Testis (tissue), 3 donors: ENCODE results near the gene RDH12. TPM values are rescaled to one million over a fixed set of nuclear protein-coding genes. Genes with fewer than 3 reads are reported as not detected.
"Not testable (repeated sequence)": the region's sequence is repeated elsewhere in the genome, so short reads cannot be mapped to it uniquely, and the experiment has no call there.

Source experiments
- DNase-seq: peaks from one replicate; pipeline ENCODE4 v3.0.0-alpha.2; 2019
- H3K27ac ChIP-seq, 2 donors: fragments of 200-600 bp; sonication (generic); one replicate each; pipeline ENCODE4 v1.5.1; 2019
- H3K27me3 ChIP-seq: fragments of 200-600 bp; sonication (generic); one replicate; pipeline ENCODE4 v1.5.1; 2019
- H3K36me3 ChIP-seq: fragments of 200-600 bp; sonication (generic); one replicate; pipeline ENCODE4 v1.5.1; 2017; ENCODE audit warnings: low read depth; ENCODE audit errors: missing control alignments
- H3K4me1 ChIP-seq: fragments of 200-600 bp; sonication (generic); one replicate; pipeline ENCODE4 v1.5.1; 2019
- H3K4me3 ChIP-seq, 2 donors: fragments of 200-600 bp; sonication (generic); one replicate each; pipeline ENCODE4 v1.5.1; 2017 to 2019
- H3K9me3 ChIP-seq: fragments of 200-600 bp; sonication (generic); one replicate; pipeline ENCODE4 v1.5.1; 2017
- POLR2A ChIP-seq: fragments of 450-650 bp; IDR thresholded peaks from one replicate; pipeline ENCODE4 v1.6.1; 2017; ENCODE audit warnings: antibody characterized with exemption, mild to moderate bottlenecking, moderate library complexity
- WGBS, 2 donors: methylation state at CpG; one replicate each; pipeline ENCODE4 v1.1.5; 2018; 5-methylcytosine and 5-hydroxymethylcytosine counted together
- intact Hi-C: fragments of 100-400 bp; cut with DNase I; formaldehyde crosslinking; loops from one replicate; pipeline ENCODE4 v1.15.1; 2023; ENCODE audit warnings: low total_unique reads
- polyA plus RNA-seq: library from polyadenylated mRNA; stranded (reverse); fragments of 350-450 nt; fragmentation: Illumina TruSeq; extraction: RNeasy Lipid Tissue Mini Kit (QIAGEN cat#74804); gene quantifications from one replicate; pipeline ENCODE4 v1.2.3, GENCODE V29; 2014; ENCODE audit warnings: low read depth, low replicate concordance; ENCODE audit not compliant: insufficient read depth
- total RNA-seq, 2 donors: library from RNA; depleted of rRNA; stranded (reverse); fragments of >200 nt; gene quantifications; one replicate each; pipeline ENCODE4 v1.2.3, GENCODE V29; 2016
- TF ChIP-seq, protein P1 (sequence below), 3 experiments: fragments of 450-650 bp in 2 of 3; fragments of 200-600 bp in 1 of 3; sonication (generic) in 1 of 3; IDR thresholded peaks; one replicate each; pipeline ENCODE4 v1.5.1; 2016 to 2019; ENCODE audit warnings: antibody characterized with exemption in 3 of 3, mild to moderate bottlenecking in 2 of 3, moderate library complexity in 1 of 3

RDH12 gene
- total and polyA plus RNA-seq, 3 donors from 2014 or later: 0.37 to 0.63 (median 0.40) TPM

DNA sequence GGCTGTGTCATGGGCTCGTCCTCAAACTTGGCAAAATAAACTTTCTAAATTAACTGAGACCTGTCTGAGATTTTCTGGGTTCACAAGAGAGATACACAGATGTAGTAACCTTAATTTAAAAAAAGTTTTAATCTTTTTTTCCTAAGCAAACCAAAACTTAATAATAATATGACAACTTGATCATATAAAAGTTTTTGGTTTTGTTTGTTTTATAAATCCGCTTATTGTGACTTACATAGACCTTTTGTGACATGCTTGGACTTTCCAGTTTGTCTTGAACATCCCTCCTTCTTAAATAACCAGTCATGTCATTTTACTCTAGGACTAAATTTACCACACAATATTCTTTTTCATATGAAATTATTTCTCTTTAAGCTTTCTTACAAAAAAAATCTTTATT is 8.5 kb downstream of the RDH12 start:
- no peaks in the 10 kb centered on the region for H3K4me1 ChIP-seq
- no peaks in the 10 kb centered on the region for H3K9me3 ChIP-seq
- no peak for TF ChIP-seq POLR2A
- TF ChIP-seq, protein P1, sequence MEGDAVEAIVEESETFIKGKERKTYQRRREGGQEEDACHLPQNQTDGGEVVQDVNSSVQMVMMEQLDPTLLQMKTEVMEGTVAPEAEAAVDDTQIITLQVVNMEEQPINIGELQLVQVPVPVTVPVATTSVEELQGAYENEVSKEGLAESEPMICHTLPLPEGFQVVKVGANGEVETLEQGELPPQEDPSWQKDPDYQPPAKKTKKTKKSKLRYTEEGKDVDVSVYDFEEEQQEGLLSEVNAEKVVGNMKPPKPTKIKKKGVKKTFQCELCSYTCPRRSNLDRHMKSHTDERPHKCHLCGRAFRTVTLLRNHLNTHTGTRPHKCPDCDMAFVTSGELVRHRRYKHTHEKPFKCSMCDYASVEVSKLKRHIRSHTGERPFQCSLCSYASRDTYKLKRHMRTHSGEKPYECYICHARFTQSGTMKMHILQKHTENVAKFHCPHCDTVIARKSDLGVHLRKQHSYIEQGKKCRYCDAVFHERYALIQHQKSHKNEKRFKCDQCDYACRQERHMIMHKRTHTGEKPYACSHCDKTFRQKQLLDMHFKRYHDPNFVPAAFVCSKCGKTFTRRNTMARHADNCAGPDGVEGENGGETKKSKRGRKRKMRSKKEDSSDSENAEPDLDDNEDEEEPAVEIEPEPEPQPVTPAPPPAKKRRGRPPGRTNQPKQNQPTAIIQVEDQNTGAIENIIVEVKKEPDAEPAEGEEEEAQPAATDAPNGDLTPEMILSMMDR (IDR thresholded peaks at IDR 0.05): no peak
- H3K36me3 ChIP-seq: no peaks in the 10 kb centered on the region
- intact Hi-C loops: no loop called here
- H3K4me3 ChIP-seq: no peak overlapping the region
- H3K27ac ChIP-seq: no peak overlapping the region
- no peak for DNase-seq
- 92 to 93% methylated on average over 2 of the region's 2 CpGs for WGBS, 2 donors
- H3K27me3 ChIP-seq: no peaks in the 10 kb centered on the region

DNA sequence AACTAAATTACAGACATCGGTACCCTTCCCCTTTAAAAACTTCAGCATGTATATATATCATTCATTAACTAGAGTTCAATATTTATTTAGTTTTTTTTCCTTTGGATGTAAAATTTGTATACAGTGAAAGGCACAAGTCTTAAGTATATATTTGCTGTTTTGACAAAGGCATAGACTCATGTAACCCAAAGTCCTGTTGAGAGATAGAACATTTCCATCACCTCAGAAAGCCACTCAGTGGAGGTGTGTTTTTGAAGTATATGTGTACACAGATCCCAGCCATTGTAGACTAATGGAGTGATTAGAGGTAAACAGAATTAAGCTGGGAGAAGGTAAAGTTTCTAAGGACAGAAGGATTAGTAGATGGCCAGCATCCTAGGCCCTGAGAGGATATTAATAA is 15.4 kb downstream of the RDH12 start:
- WGBS, 2 donors: 95 to 100% methylated on average over 1 of the region's 1 CpG
- no peak for DNase-seq
- Histone ChIP-seq H3K36me3 (no peaks in the 10 kb centered on the region), H3K27ac (no peak overlapping the region), H3K27me3 (no peaks in the 10 kb centered on the region), H3K4me3 (no peak overlapping the region), H3K4me1 (no peaks in the 10 kb centered on the region), H3K9me3 (no peaks in the 10 kb centered on the region)
- TF ChIP-seq, protein P1 (IDR thresholded peaks at IDR 0.05): no peak
- no peak for TF ChIP-seq POLR2A
- intact Hi-C loops: no loop called here

DNA sequence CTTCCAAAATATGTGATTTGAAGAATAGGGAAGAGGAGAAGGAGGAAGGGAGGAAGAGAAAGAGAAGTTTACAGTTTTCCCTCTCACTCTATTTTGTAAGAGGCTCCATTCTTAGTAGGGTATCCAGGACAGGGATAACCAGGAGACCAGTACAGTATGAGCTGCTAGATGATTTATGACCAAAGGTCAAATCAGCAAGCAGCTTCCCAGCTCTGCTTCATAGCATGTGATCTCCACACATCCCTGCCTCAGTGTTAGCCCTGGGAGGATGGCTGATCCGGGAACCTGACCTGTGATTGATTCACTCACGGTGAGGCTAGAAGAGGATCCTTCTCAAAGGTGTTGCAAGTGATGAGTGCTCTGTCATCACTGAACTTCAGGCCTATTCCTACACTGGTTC is 16.6 kb downstream of the RDH12 start:
- Histone ChIP-seq H3K4me3 (no peak overlapping the region), H3K9me3 (no peaks in the 10 kb centered on the region), H3K27me3 (no peaks in the 10 kb centered on the region), H3K36me3 (no peaks in the 10 kb centered on the region), H3K27ac (no peak overlapping the region), H3K4me1 (peaks cover 3% of the 10 kb centered on the region)
- TF ChIP-seq, protein P1 (IDR thresholded peaks at IDR 0.05): no peak
- no peak for TF ChIP-seq POLR2A
- no peak for DNase-seq
- 58 to 69% methylated on average over 2 of the region's 2 CpGs for WGBS, 2 donors
- intact Hi-C loops: no loop called here

DNA sequence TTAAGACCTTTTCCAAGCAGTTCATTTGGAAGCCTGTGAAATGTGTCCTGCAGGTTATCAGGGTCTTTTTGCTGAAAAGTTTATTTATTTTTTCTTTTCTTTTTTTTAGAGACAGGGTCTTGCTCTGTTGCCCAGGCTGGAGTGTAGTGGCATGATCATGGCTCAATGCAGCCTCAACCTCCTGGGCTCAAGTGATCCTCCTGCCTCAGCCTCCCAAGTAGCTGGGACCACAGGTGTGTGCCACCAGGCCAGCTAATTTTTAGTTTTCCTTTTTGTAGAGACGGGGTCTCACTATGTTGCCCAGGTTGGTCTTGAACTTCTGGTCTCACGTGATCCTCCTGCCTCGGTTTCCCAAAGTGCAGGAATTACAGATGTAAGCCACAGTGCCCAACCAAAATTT is 17.7 kb downstream of the RDH12 start:
- intact Hi-C loops, H3K36me3 ChIP-seq, H3K4me3 ChIP-seq, H3K9me3 ChIP-seq, DNase-seq, H3K27ac ChIP-seq, H3K4me1 ChIP-seq, H3K27me3 ChIP-seq: not testable (repeated sequence)
- WGBS, 2 donors: 92 to 96% methylated on average over 3 of the region's 3 CpGs

DNA sequence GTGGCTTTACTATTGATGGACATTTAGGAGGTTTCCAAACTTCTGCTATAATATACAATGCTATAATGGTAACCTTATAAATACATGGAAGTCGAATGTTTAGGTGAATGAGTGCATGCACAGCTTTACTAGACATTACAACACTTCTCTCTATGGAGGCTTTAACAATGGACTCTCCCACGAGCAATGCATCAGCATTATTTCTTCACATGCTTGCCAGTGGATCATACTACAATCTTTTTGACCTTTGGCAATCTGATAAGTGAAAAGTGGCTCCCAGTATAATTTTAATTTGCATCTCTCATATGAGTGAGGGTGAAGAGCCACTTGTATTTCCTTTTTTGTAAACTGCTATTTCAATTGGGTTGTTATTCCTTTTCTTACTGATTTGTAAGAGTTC is 18.2 kb downstream of the RDH12 start:
- no peaks in the 10 kb centered on the region for H3K36me3 ChIP-seq
- peaks cover 3% of the 10 kb centered on the region for H3K4me1 ChIP-seq
- 69 to 70% methylated on average over 2 of the region's 2 CpGs for WGBS, 2 donors
- TF ChIP-seq, protein P1 (IDR thresholded peaks at IDR 0.05): no peak
- TF ChIP-seq POLR2A: no peak
- no peaks in the 10 kb centered on the region for H3K9me3 ChIP-seq
- H3K27me3 ChIP-seq: no peaks in the 10 kb centered on the region
- intact Hi-C loops: no loop called here
- H3K4me3 ChIP-seq: no peak overlapping the region
- H3K27ac ChIP-seq: no peak overlapping the region
- no peak for DNase-seq
